HepG2 (cell line): ENCODE results near the gene SNAP29. TPM values are rescaled to one million over a fixed set of nuclear protein-coding genes. Genes with fewer than 3 reads are reported as not detected.

Experiments
- FLYWCH1 ChIP-seq: sonication (generic); formaldehyde crosslinking; IDR thresholded peaks from 2 replicates; pipeline ENCODE4 v1.8.1; 2023; ENCODE audit warnings: mild to moderate bottlenecking, missing genetic modification reagents
- KIAA2018 ChIP-seq: sonication (generic); formaldehyde crosslinking; IDR thresholded peaks from 2 replicates; pipeline ENCODE4 v1.5.0; 2020; ENCODE audit warnings: mild to moderate bottlenecking, missing genetic modification reagents, borderline replicate concordance
- NFAT5 ChIP-seq: sonication (generic); formaldehyde crosslinking; IDR thresholded peaks from 2 replicates; pipeline ENCODE4 v1.4.0; 2020; ENCODE audit warnings: missing genetic modification reagents
- NFE2 ChIP-seq: sonication (generic); formaldehyde crosslinking; IDR thresholded peaks from 2 replicates; pipeline ENCODE4 v1.4.0; 2020; ENCODE audit warnings: missing genetic modification reagents
- RFXAP ChIP-seq: sonication (generic); formaldehyde crosslinking; IDR thresholded peaks from 2 replicates; pipeline ENCODE4 v1.4.0; 2020; ENCODE audit warnings: missing genetic modification reagents, borderline replicate concordance
- SETDB1 ChIP-seq: sonication (generic); formaldehyde crosslinking; IDR thresholded peaks from 2 replicates; pipeline ENCODE4 v1.5.1; 2020; ENCODE audit warnings: missing genetic modification reagents, mild to moderate bottlenecking, borderline replicate concordance
- ZBTB2 ChIP-seq: sonication (generic); formaldehyde crosslinking; IDR thresholded peaks from 2 replicates; pipeline ENCODE4 v1.8.0; 2022; ENCODE audit warnings: low read depth, missing genetic modification reagents
- ZNF704 ChIP-seq: sonication (generic); formaldehyde crosslinking; IDR thresholded peaks from 2 replicates; pipeline ENCODE4 v1.8.1; 2023; ENCODE audit warnings: mild to moderate bottlenecking, inconsistent platforms, moderate library complexity, missing genetic modification reagents, borderline replicate concordance
- polyA plus RNA-seq, 8 experiments: library from polyadenylated mRNA; depleted of rRNA in 3 of 8; stranded (reverse) in 7 of 8; unstranded in 1 of 8; fragments of >200 nt; fragmentation: Illumina TruSeq in 4 of 8; extraction: Trizol in 4 of 8; gene quantifications; 2 replicates each; pipeline versions ENCODE4 v1.2.1 to v1.2.3, GENCODE V29; 2011 to 2016; ENCODE audit warnings: low read depth in 4 of 8, missing spikeins in 1 of 8, mixed read lengths in 1 of 8; ENCODE audit not compliant: insufficient read depth in 1 of 8
- total RNA-seq, 5 experiments: library from RNA; depleted of rRNA; stranded (reverse); fragments of >200 nt; fragmentation: Illumina TruSeq; extraction: Trizol; gene quantifications; 2 replicates each; pipeline ENCODE4 v1.2.3, GENCODE V29; 2016; ENCODE audit warnings: low read depth in 1 of 5
- TF ChIP-seq, protein P1 (sequence below): sonication (generic); formaldehyde crosslinking; IDR thresholded peaks from 2 replicates; pipeline ENCODE4 v1.4.0; 2020; ENCODE audit warnings: missing genetic modification reagents

Gene SNAP29
- total and polyA plus RNA-seq, 2 of the 13 experiments (the other 11 are each of a cell fraction or from before 2014, with no cell fraction given) = 12.3 to 30.7 TPM

GRCh38 chr22:20885557-20886323 is 26.9 kb downstream of the SNAP29 start (continued):
- no peak for TF ChIP-seq SETDB1 (CRISPR knock-in tag)
- no peak for TF ChIP-seq KIAA2018 (CRISPR knock-in tag)
- TF ChIP-seq ZNF704 = no peak
- TF ChIP-seq RFXAP (CRISPR knock-in tag) = peak; percentile 62; the same call in 1 of the 2 replicates
- no peak for TF ChIP-seq FLYWCH1 (CRISPR knock-in tag)
- no peak for TF ChIP-seq NFE2 (CRISPR knock-in tag)
- TF ChIP-seq, protein P1, sequence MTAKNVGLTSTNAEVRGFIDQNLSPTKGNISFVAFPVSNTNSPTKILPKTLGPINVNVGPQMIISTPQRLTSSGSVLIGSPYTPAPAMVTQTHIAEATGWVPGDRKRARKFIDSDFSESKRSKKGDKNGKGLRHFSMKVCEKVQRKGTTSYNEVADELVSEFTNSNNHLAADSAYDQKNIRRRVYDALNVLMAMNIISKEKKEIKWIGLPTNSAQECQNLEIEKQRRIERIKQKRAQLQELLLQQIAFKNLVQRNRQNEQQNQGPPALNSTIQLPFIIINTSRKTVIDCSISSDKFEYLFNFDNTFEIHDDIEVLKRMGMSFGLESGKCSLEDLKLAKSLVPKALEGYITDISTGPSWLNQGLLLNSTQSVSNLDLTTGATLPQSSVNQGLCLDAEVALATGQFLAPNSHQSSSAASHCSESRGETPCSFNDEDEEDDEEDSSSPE = 0 out of 2 replicates have a peak, but pooled peaks have one; percentile 23
- no peak for TF ChIP-seq NFAT5 (CRISPR knock-in tag)
- no peak for TF ChIP-seq ZBTB2 (CRISPR knock-in tag)
